NCI-H748 (cell line): ENCODE results near the gene MOB3A.

Experiments
- DNase-seq: peaks from one replicate; lab custom pipeline; 2025; ENCODE audit not compliant: unreplicated experiment; lab: John Stamatoyannopoulos, UW

The MOB3A gene

GRCh38 chr19:2083174-2083854 is 12.8 kb downstream of the MOB3A start:
- no peak for DNase-seq

- no peak for DNase-seq
These were observed 14.0 kb downstream of the MOB3A start for GRCh38 chr19:2081873-2082810.

- DNase-seq, result no peak
These were observed 15.7 kb downstream of the MOB3A start for GRCh38 chr19:2080336-2080988.

- DNase-seq, result no peak
These were observed 16.2 kb downstream of the MOB3A start for GRCh38 chr19:2079865-2080301.

- DNase-seq, result no peak
These were observed 16.9 kb downstream of the MOB3A start for GRCh38 chr19:2079076-2079864.

GRCh38 chr19:2077833-2078619 is 18.1 kb downstream of the MOB3A start:
- DNase-seq, result no peak

- no peak for DNase-seq
These were observed 18.7 kb downstream of the MOB3A start for GRCh38 chr19:2077398-2077797.

- DNase-seq, result no peak
These were observed 19.6 kb downstream of the MOB3A start for GRCh38 chr19:2076526-2076944.

GRCh38 chr19:2072757-2073551 is 23.2 kb downstream of the MOB3A start:
- DNase-seq, result no peak

GRCh38 chr19:2070986-2071673 is 25.0 kb downstream of the MOB3A start:
- no peak for DNase-seq

GRCh38 chr19:2070436-2070827 is 25.7 kb downstream of the MOB3A start:
- no peak for DNase-seq

- DNase-seq, result no peak
These were observed 31.2 kb downstream of the MOB3A start for GRCh38 chr19:2064788-2065524.

- DNase-seq, result no peak
These were observed 31.7 kb downstream of the MOB3A start for GRCh38 chr19:2064395-2064787.

GRCh38 chr19:2063824-2064223 is 32.3 kb downstream of the MOB3A start:
- no peak for DNase-seq

GRCh38 chr19:2062770-2063169 is 33.4 kb downstream of the MOB3A start:
- no peak for DNase-seq

- no peak for DNase-seq
These were observed 33.8 kb downstream of the MOB3A start for GRCh38 chr19:2062389-2062729.

- peak; percentile 97 for DNase-seq
These were observed 34.4 kb downstream of the MOB3A start for GRCh38 chr19:2061495-2062388.
